ENCODE results near the gene REN.

DNA sequence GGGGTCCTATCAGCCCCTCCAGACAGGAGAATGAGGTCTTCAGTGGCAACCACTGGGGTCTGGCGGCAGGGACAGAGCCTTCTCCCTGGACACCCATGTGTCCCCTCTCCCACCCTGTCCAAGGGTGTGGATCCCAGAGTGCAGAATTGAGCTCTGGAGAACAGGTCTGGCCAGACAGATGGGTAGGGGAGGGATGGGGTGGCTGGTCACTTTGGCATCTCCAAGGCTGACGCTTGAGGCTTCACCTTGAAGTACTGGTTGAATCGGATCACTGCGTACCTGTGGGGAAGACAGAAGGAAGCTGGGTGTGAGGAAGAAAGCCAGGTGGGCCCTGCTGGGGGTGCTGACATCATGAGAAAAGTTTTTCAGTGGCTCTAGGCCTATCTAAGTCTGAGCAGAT, 34.2 kb downstream of the REN start:
- TF ChIP-seq, protein P1, sequence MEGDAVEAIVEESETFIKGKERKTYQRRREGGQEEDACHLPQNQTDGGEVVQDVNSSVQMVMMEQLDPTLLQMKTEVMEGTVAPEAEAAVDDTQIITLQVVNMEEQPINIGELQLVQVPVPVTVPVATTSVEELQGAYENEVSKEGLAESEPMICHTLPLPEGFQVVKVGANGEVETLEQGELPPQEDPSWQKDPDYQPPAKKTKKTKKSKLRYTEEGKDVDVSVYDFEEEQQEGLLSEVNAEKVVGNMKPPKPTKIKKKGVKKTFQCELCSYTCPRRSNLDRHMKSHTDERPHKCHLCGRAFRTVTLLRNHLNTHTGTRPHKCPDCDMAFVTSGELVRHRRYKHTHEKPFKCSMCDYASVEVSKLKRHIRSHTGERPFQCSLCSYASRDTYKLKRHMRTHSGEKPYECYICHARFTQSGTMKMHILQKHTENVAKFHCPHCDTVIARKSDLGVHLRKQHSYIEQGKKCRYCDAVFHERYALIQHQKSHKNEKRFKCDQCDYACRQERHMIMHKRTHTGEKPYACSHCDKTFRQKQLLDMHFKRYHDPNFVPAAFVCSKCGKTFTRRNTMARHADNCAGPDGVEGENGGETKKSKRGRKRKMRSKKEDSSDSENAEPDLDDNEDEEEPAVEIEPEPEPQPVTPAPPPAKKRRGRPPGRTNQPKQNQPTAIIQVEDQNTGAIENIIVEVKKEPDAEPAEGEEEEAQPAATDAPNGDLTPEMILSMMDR (conservative IDR thresholded peaks at IDR 0.05; ENCODE audit: low read depth in 2 of 2), result no peak
- TF ChIP-seq EZH2 (IDR thresholded peaks at IDR 0.05; ENCODE audit: low read depth, unreplicated experiment), result no peak
- TF ChIP-seq, protein P2, sequence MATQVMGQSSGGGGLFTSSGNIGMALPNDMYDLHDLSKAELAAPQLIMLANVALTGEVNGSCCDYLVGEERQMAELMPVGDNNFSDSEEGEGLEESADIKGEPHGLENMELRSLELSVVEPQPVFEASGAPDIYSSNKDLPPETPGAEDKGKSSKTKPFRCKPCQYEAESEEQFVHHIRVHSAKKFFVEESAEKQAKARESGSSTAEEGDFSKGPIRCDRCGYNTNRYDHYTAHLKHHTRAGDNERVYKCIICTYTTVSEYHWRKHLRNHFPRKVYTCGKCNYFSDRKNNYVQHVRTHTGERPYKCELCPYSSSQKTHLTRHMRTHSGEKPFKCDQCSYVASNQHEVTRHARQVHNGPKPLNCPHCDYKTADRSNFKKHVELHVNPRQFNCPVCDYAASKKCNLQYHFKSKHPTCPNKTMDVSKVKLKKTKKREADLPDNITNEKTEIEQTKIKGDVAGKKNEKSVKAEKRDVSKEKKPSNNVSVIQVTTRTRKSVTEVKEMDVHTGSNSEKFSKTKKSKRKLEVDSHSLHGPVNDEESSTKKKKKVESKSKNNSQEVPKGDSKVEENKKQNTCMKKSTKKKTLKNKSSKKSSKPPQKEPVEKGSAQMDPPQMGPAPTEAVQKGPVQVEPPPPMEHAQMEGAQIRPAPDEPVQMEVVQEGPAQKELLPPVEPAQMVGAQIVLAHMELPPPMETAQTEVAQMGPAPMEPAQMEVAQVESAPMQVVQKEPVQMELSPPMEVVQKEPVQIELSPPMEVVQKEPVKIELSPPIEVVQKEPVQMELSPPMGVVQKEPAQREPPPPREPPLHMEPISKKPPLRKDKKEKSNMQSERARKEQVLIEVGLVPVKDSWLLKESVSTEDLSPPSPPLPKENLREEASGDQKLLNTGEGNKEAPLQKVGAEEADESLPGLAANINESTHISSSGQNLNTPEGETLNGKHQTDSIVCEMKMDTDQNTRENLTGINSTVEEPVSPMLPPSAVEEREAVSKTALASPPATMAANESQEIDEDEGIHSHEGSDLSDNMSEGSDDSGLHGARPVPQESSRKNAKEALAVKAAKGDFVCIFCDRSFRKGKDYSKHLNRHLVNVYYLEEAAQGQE (IDR thresholded peaks at IDR 0.05; ENCODE audit: unreplicated experiment), result no peak
- TF ChIP-seq POLR2AphosphoS5 (IDR thresholded peaks at IDR 0.05; ENCODE audit: low read depth), result no peak
- no peak for TF ChIP-seq ZNF331 (CRISPR knock-in tag; IDR thresholded peaks at IDR 0.05; ENCODE audit: low read depth)
- no peak for TF ChIP-seq JUNB (IDR thresholded peaks at IDR 0.05; ENCODE audit: unreplicated experiment)
- TF ChIP-seq EZH2phosphoT487 (IDR thresholded peaks at IDR 0.05; ENCODE audit: unreplicated experiment), result no peak
- no peak for TF ChIP-seq STAT1 (IDR thresholded peaks at IDR 0.05; ENCODE audit: unreplicated experiment)
- TF ChIP-seq NANOG (IDR thresholded peaks at IDR 0.05; ENCODE audit: borderline replicate concordance), result no peak
- no peak for TF ChIP-seq CREB1 (CRISPR knock-in tag; IDR thresholded peaks at IDR 0.05; ENCODE audit: low read depth)
- TF ChIP-seq, protein P3, sequence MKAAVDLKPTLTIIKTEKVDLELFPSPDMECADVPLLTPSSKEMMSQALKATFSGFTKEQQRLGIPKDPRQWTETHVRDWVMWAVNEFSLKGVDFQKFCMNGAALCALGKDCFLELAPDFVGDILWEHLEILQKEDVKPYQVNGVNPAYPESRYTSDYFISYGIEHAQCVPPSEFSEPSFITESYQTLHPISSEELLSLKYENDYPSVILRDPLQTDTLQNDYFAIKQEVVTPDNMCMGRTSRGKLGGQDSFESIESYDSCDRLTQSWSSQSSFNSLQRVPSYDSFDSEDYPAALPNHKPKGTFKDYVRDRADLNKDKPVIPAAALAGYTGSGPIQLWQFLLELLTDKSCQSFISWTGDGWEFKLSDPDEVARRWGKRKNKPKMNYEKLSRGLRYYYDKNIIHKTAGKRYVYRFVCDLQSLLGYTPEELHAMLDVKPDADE (IDR thresholded peaks at IDR 0.05), result no peak
- no peak for TF ChIP-seq ZNF462 (CRISPR knock-in tag; IDR thresholded peaks at IDR 0.05)
- TF ChIP-seq ZNF114 (CRISPR knock-in tag; IDR thresholded peaks at IDR 0.05), result no peak

All from GM23338 (cell line).